PC-3 (cell line): ENCODE results near the gene HID1. TPM values are rescaled to one million over a fixed set of nuclear protein-coding genes. Genes with fewer than 3 reads are reported as not detected.

Source experiments
- ATAC-seq: fragments of 200-7000 bp; cut with Tn5 transposase; 2 replicates; pipeline ENCODE4 v1.9.1; 2020; ENCODE audit warnings: mild to moderate bottlenecking, moderate library complexity
- BruUV-seq: library from RNA; stranded (reverse); fragments of 400-500 nt; replicated peaks from 2 replicates; lab custom pipeline; 2021; lab: Mats Ljungman, UMichigan
- CTCF ChIA-PET: fragments of 300-600 bp; sonication (Branson Sonifier 250); formaldehyde crosslinking; loops from one replicate; lab custom pipeline; 2022; ENCODE audit warnings: antibody characterized with exemption; lab: Charles Lee
- POLR2A ChIA-PET: fragments of 300-600 bp; sonication (Branson Sonifier 250); formaldehyde crosslinking; loops from one replicate; lab custom pipeline; 2022; ENCODE audit warnings: antibody characterized with exemption; ENCODE audit not compliant: unreplicated experiment; lab: Charles Lee
- DNase-seq: peaks from one replicate; pipeline ENCODE4 v3.0.0-alpha.2; 2015
- H2AFZ ChIP-seq: fragments of 300-600 bp; sonication (generic); 2 replicates; pipeline ENCODE4 v1.6.0; 2016; ENCODE audit warnings: antibody characterized with exemption, low read length
- H3F3A ChIP-seq: fragments of 300-600 bp; sonication (generic); one replicate; pipeline ENCODE4 v1.6.0; 2017; ENCODE audit warnings: antibody characterized with exemption, low read length, control low read depth, mild to moderate bottlenecking; ENCODE audit not compliant: unreplicated experiment
- H3K27ac ChIP-seq: fragments of 300-600 bp; sonication (generic); 2 replicates; pipeline ENCODE4 v1.5.1; 2016; ENCODE audit warnings: mild to moderate bottlenecking, low read length
- H3K27me3 ChIP-seq: fragments of 300-600 bp; sonication (generic); 2 replicates; pipeline ENCODE4 v1.6.1; 2016; ENCODE audit warnings: low read length, mixed read lengths
- H3K36me3 ChIP-seq: fragments of 300-600 bp; sonication (generic); 2 replicates; pipeline ENCODE4 v1.6.1; 2016; ENCODE audit warnings: low read depth, mixed run types, low read length, mixed read lengths
- H3K4me1 ChIP-seq: fragments of 300-600 bp; sonication (generic); 2 replicates; pipeline ENCODE4 v1.5.1; 2016; ENCODE audit warnings: low read length; ENCODE audit not compliant: insufficient read depth
- H3K4me2 ChIP-seq: fragments of 300-600 bp; sonication (generic); 2 replicates; pipeline ENCODE4 v1.6.0; 2016; ENCODE audit warnings: low read length
- H3K4me3 ChIP-seq: fragments of 300-600 bp; sonication (generic); 2 replicates; pipeline ENCODE4 v1.5.1; 2016; ENCODE audit warnings: mild to moderate bottlenecking, low read length, mixed read lengths
- H3K79me2 ChIP-seq: fragments of 300-600 bp; sonication (generic); 2 replicates; pipeline ENCODE4 v1.6.1; 2017; ENCODE audit warnings: low read length, mixed read lengths
- H3K9ac ChIP-seq: fragments of 300-600 bp; sonication (generic); 2 replicates; pipeline ENCODE4 v1.6.0; 2016; ENCODE audit warnings: mild to moderate bottlenecking, low read length
- H3K9me2 ChIP-seq: fragments of 300-600 bp; sonication (generic); replicated peaks from 2 replicates; pipeline ENCODE4 v1.6.1; 2016; ENCODE audit warnings: mixed run types, low read length, mixed read lengths
- H3K9me3 ChIP-seq: fragments of 300-600 bp; sonication (generic); 2 replicates; pipeline ENCODE4 v1.6.1; 2016; ENCODE audit warnings: low read length, mixed read lengths
- H4K20me1 ChIP-seq: fragments of 300-600 bp; sonication (generic); 2 replicates; pipeline ENCODE4 v1.6.1; 2016; ENCODE audit warnings: low read length, mixed read lengths
- EZH2 ChIP-seq: fragments of 300-600 bp; sonication (generic); IDR thresholded peaks from one replicate; pipeline ENCODE4 v1.6.1; 2017; ENCODE audit warnings: antibody characterized with exemption, mild to moderate bottlenecking, low read length; ENCODE audit not compliant: unreplicated experiment
- EZH2phosphoT487 ChIP-seq: fragments of 300-600 bp; sonication (generic); IDR thresholded peaks from 2 replicates; pipeline ENCODE4 v1.6.1; 2018; ENCODE audit warnings: mild to moderate bottlenecking, antibody characterized with exemption, low read length, borderline replicate concordance
- intact Hi-C: fragments of 100-400 bp; cut with micrococcal nuclease; formaldehyde crosslinking; loops from 2 replicates; pipeline ENCODE4 v1.9.0; 2023
- total RNA-seq: library from RNA; depleted of rRNA; stranded (reverse); fragments of >200 nt; gene quantifications from 2 replicates; pipeline ENCODE4 v1.2.3, GENCODE V29; 2014
- TF ChIP-seq, protein P1 (sequence below): fragments of 300-600 bp; sonication (generic); conservative IDR thresholded peaks from 2 replicates; pipeline ENCODE4 v1.5.1; 2017; ENCODE audit warnings: antibody characterized with exemption, low read depth, mild to moderate bottlenecking, low read length

Gene HID1
- total RNA-seq, 1 experiment from 2014 or later, result 40.6 TPM

GRCh38 chr17:74951680-74952421 lies 20.7 kb downstream of the HID1 start:
- H3K79me2 ChIP-seq, result no peaks in the 10 kb centered on the region
- H3F3A ChIP-seq, result no peaks in the 10 kb centered on the region
- H3K27me3 ChIP-seq, result no peaks in the 10 kb centered on the region
- H3K4me2 ChIP-seq, result no peak overlapping the region
- ChIA-PET POLR2A (no interaction called here), CTCF (no interaction called here)
- H3K4me3 ChIP-seq, result no peak overlapping the region
- intact Hi-C loops, result no loop called here
- H4K20me1 ChIP-seq, result no peaks in the 10 kb centered on the region
- no peaks in the 10 kb centered on the region for H3K36me3 ChIP-seq
- TF ChIP-seq, protein P1, sequence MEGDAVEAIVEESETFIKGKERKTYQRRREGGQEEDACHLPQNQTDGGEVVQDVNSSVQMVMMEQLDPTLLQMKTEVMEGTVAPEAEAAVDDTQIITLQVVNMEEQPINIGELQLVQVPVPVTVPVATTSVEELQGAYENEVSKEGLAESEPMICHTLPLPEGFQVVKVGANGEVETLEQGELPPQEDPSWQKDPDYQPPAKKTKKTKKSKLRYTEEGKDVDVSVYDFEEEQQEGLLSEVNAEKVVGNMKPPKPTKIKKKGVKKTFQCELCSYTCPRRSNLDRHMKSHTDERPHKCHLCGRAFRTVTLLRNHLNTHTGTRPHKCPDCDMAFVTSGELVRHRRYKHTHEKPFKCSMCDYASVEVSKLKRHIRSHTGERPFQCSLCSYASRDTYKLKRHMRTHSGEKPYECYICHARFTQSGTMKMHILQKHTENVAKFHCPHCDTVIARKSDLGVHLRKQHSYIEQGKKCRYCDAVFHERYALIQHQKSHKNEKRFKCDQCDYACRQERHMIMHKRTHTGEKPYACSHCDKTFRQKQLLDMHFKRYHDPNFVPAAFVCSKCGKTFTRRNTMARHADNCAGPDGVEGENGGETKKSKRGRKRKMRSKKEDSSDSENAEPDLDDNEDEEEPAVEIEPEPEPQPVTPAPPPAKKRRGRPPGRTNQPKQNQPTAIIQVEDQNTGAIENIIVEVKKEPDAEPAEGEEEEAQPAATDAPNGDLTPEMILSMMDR, result no peak
- TF ChIP-seq EZH2phosphoT487 (no peak), EZH2 (no peak)
- peaks cover 5% of the 10 kb centered on the region; the same call in 1 of the 2 replicates for H3K4me1 ChIP-seq
- H3K9ac ChIP-seq, result no peak overlapping the region
- ATAC-seq, result no peak
- no peak overlapping the region for H3K27ac ChIP-seq
- H3K9me3 ChIP-seq, result no peaks in the 10 kb centered on the region
- DNase-seq, result no peak
- BruUV-seq, result no TSS peak
- H2AFZ ChIP-seq, result no peak overlapping the region
- H3K9me2 ChIP-seq, result no peaks in the 10 kb centered on the region

- ATAC-seq (no peak), DNase-seq (no peak)
- H2AFZ ChIP-seq, result no peak overlapping the region
- ChIA-PET CTCF (no interaction called here), POLR2A (no interaction called here)
- H3K27ac ChIP-seq, result no peak overlapping the region
- TSS peak; percentile 38 for BruUV-seq
- no peaks in the 10 kb centered on the region for H3K27me3 ChIP-seq
- no peak overlapping the region for H3K4me3 ChIP-seq
- no peaks in the 10 kb centered on the region for H3F3A ChIP-seq
- peaks cover 5% of the 10 kb centered on the region; the same call in 1 of the 2 replicates for H3K4me1 ChIP-seq
- TF ChIP-seq EZH2phosphoT487 (no peak), EZH2 (no peak)
- TF ChIP-seq, protein P1, result no peak
- H3K9me2 ChIP-seq, result no peaks in the 10 kb centered on the region
- H4K20me1 ChIP-seq, result no peaks in the 10 kb centered on the region
- intact Hi-C loops, result no loop called here
- no peaks in the 10 kb centered on the region for H3K79me2 ChIP-seq
- H3K9me3 ChIP-seq, result no peaks in the 10 kb centered on the region
- H3K4me2 ChIP-seq, result no peak overlapping the region
- no peak overlapping the region for H3K9ac ChIP-seq
- H3K36me3 ChIP-seq, result no peaks in the 10 kb centered on the region
Observed at GRCh38 chr17:74951065-74951464, 21.5 kb downstream of the HID1 start.

DNA sequence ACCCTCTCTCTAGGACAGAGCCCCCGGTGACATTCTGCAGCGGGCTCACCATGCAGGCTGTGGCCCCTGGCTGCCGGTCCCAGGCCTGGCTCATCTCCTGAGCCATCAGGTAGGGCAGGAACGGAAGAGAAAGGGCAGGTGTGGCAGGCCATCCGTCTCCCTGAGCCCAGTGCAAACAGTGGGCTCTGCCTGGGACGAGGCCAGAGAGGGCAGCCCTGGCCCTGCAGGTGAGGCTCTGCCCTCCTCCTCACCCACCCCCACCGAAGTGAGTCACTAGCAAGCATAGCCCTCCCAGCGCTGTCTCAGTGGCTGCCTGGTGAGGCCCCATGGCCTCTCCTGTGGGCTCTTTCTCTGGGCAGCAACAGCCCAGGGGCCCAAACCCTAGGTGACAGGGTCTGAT lies 22.4 kb downstream of the HID1 start:
- H3K4me2 ChIP-seq, result no peak overlapping the region
- CTCF ChIA-PET, result no interaction called here
- H3K79me2 ChIP-seq, result no peaks in the 10 kb centered on the region
- H3K27me3 ChIP-seq, result no peaks in the 10 kb centered on the region
- ATAC-seq (peak; percentile 45), DNase-seq (peak; percentile 33)
- no peak overlapping the region for H3K4me3 ChIP-seq
- intact Hi-C loops, result no loop called here
- H3K9ac ChIP-seq, result no peak overlapping the region
- POLR2A ChIA-PET, result no interaction called here
- H3K9me2 ChIP-seq, result no peaks in the 10 kb centered on the region
- BruUV-seq, result no TSS peak
- H3K9me3 ChIP-seq, result no peaks in the 10 kb centered on the region
- no peak overlapping the region for H3K27ac ChIP-seq
- TF ChIP-seq, protein P1, result no peak
- TF ChIP-seq EZH2phosphoT487 (no peak), EZH2 (no peak)
- peaks cover 10% of the 10 kb centered on the region; the same call in 1 of the 2 replicates for H3K4me1 ChIP-seq
- H3F3A ChIP-seq, result no peaks in the 10 kb centered on the region
- H2AFZ ChIP-seq, result no peak overlapping the region
- no peaks in the 10 kb centered on the region for H4K20me1 ChIP-seq
- no peaks in the 10 kb centered on the region for H3K36me3 ChIP-seq
